Measurements from ENCODE around the gene ACVRL1. TPM values are rescaled to one million over a fixed set of nuclear protein-coding genes. Genes with fewer than 3 reads are reported as not detected.

ACVRL1 gene
- polyA plus RNA-seq, 1 donor (not counting 4 experiments of a cell fraction or from before 2014, with no cell fraction given) = not detected

- no peak overlapping the region for H3K4me2 ChIP-seq (ENCODE audit: control insufficient read depth, extremely low read depth, insufficient read depth, low read depth, low read length)
- H3K27me3 ChIP-seq (ENCODE audit: control insufficient read depth, extremely low read depth, insufficient read depth, low read length) = peaks cover 44% of the 10 kb centered on the region
- no peak overlapping the region for H3K9ac ChIP-seq (ENCODE audit: control insufficient read depth, extremely low read depth, insufficient read depth, low read length)
- no peaks in the 10 kb centered on the region for H4K20me1 ChIP-seq (ENCODE audit: control insufficient read depth, extremely low read depth, insufficient read depth, low read length)
- H3K9me1 ChIP-seq (ENCODE audit: control insufficient read depth, extremely low read depth, insufficient read depth, low read length) = no peaks in the 10 kb centered on the region
- H3K27ac ChIP-seq (ENCODE audit: control insufficient read depth, insufficient read depth, low read length) = no peak overlapping the region
- no peaks in the 10 kb centered on the region for H3K4me1 ChIP-seq (ENCODE audit: control insufficient read depth, extremely low read depth, insufficient read depth, low read length)
- FAIRE-seq = no peak
- no peak overlapping the region for H2AFZ ChIP-seq (ENCODE audit: control insufficient read depth, low read length)
- no peak for DNase-seq (ENCODE audit: low read depth, low spot score)
- dilution Hi-C loops (cut with MboI; ENCODE audit: extremely low pct_ligation_motif_present, low sequenced_read_pairs) = no loop called here
- H3K9me3 ChIP-seq (ENCODE audit: control insufficient read depth, low read depth, low read length) = no peaks in the 10 kb centered on the region
- H3K79me2 ChIP-seq (ENCODE audit: control insufficient read depth, insufficient read depth, low read length) = no peaks in the 10 kb centered on the region
- H3K36me3 ChIP-seq (ENCODE audit: control insufficient read depth in 2 of 2, extremely low read depth in 1 of 2, insufficient read depth in 2 of 2, low read length in 2 of 2) = no peaks in the 10 kb centered on the region
- TF ChIP-seq EZH2 (IDR thresholded peaks at IDR 0.05; ENCODE audit: low read length) = no peak
- TF ChIP-seq CTCF (optimal IDR thresholded peaks at IDR 0.05 in 1 of 3, IDR thresholded peaks at IDR 0.05 in 1 of 3, conservative IDR thresholded peaks at IDR 0.05 in 1 of 3; ENCODE audit: extremely low read depth in 1 of 3, insufficient read depth in 2 of 3, low read length in 3 of 3) = no peak
- no peak overlapping the region for H3K4me3 ChIP-seq (ENCODE audit: control insufficient read depth in 2 of 3, extremely low read depth in 1 of 3, insufficient read depth in 2 of 3, low read depth in 1 of 3, low read length in 3 of 3)
These were observed 44.4 kb upstream of the ACVRL1 start for GRCh38 chr12:51862947-51863346.

- FAIRE-seq = no peak
- Histone ChIP-seq H3K27ac (ENCODE audit: control insufficient read depth, insufficient read depth, low read length) (no peak overlapping the region), H3K4me3 (ENCODE audit: control insufficient read depth in 2 of 3, extremely low read depth in 1 of 3, insufficient read depth in 2 of 3, low read depth in 1 of 3, low read length in 3 of 3) (no peak overlapping the region), H3K4me1 (ENCODE audit: control insufficient read depth, extremely low read depth, insufficient read depth, low read length) (no peaks in the 10 kb centered on the region), H3K9me1 (ENCODE audit: control insufficient read depth, extremely low read depth, insufficient read depth, low read length) (no peaks in the 10 kb centered on the region), H4K20me1 (ENCODE audit: control insufficient read depth, extremely low read depth, insufficient read depth, low read length) (no peaks in the 10 kb centered on the region), H2AFZ (ENCODE audit: control insufficient read depth, low read length) (no peak overlapping the region), H3K9ac (ENCODE audit: control insufficient read depth, extremely low read depth, insufficient read depth, low read length) (no peak overlapping the region), H3K27me3 (ENCODE audit: control insufficient read depth, extremely low read depth, insufficient read depth, low read length) (peaks cover 49% of the 10 kb centered on the region), H3K79me2 (ENCODE audit: control insufficient read depth, insufficient read depth, low read length) (no peaks in the 10 kb centered on the region), H3K9me3 (ENCODE audit: control insufficient read depth, low read depth, low read length) (no peaks in the 10 kb centered on the region), H3K36me3 (ENCODE audit: control insufficient read depth in 2 of 2, extremely low read depth in 1 of 2, insufficient read depth in 2 of 2, low read length in 2 of 2) (no peaks in the 10 kb centered on the region), H3K4me2 (ENCODE audit: control insufficient read depth, extremely low read depth, insufficient read depth, low read depth, low read length) (no peak overlapping the region)
- dilution Hi-C loops (cut with MboI; ENCODE audit: extremely low pct_ligation_motif_present, low sequenced_read_pairs) = no loop called here
- DNase-seq (ENCODE audit: low read depth, low spot score) = no peak
- TF ChIP-seq EZH2 (IDR thresholded peaks at IDR 0.05; ENCODE audit: low read length) = no peak
- TF ChIP-seq CTCF (optimal IDR thresholded peaks at IDR 0.05 in 1 of 3, IDR thresholded peaks at IDR 0.05 in 1 of 3, conservative IDR thresholded peaks at IDR 0.05 in 1 of 3; ENCODE audit: extremely low read depth in 1 of 3, insufficient read depth in 2 of 3, low read length in 3 of 3) = no peak
These were observed 43.9 kb upstream of the ACVRL1 start for GRCh38 chr12:51863363-51863932.

All from keratinocyte (primary cell).